ENCODE measurements around the gene BFSP1. TPM values are rescaled to one million over a fixed set of nuclear protein-coding genes. Genes with fewer than 3 reads are reported as not detected.

Gene BFSP1
- total and polyA plus RNA-seq, 2 donors (not counting 1 experiment from before 2014, with no cell fraction given): 1.5 to 2.3 TPM

DNA sequence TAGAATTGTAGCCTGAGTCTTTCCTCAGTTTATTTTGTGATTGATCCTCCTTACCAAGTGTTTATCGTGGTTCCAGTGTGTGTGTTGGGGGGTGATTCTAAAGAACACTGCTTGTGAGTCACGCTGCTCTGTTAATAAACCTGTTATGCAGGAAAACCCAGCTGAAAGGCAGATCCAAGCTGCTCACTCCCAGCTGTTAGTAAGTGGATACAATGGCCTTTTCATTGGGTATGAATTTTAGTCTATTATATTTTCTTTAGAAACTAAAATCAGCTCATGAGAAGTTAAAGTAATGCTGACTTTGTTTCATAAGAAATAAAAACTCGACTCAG, 26.5 kb upstream of the BFSP1 start:
- Histone ChIP-seq H4K20me1 (ENCODE audit: control insufficient read depth, extremely low read depth, insufficient read depth, low read length) (no peaks in the 10 kb centered on the region), H3K36me3 (ENCODE audit: control insufficient read depth, insufficient read depth, low read length) (no peaks in the 10 kb centered on the region), H3K27me3 (ENCODE audit: control insufficient read depth, insufficient read depth, low read length) (no peaks in the 10 kb centered on the region), H3K27ac (ENCODE audit: insufficient read depth, low read length) (peak overlapping the region; percentile 95), H2AFZ (ENCODE audit: low read length) (no peak overlapping the region), H3K4me1 (ENCODE audit: control insufficient read depth, extremely low read depth, insufficient read depth, low read length) (peaks cover 16% of the 10 kb centered on the region), H3K79me2 (ENCODE audit: control insufficient read depth, insufficient read depth, low read length) (no peaks in the 10 kb centered on the region), H3K4me2 (ENCODE audit: extremely low read depth, insufficient read depth, low read length) (peak overlapping the region; percentile 55), H3K9me3 (ENCODE audit: control insufficient read depth, insufficient read depth, low read depth, low read length) (no peaks in the 10 kb centered on the region), H3K4me3 (replicated peaks in 1 of 4; ENCODE audit: control extremely low read depth in 1 of 4, insufficient read depth in 1 of 4, low read depth in 3 of 4, low read length in 4 of 4) (peak overlapping the region in 2 of 4 experiments; percentile 0 to 46), H3K9ac (ENCODE audit: insufficient read depth, low read length) (peak overlapping the region; percentile 25)
- DNase-seq (ENCODE audit: low read depth in 2 of 2): peak; percentile 87 to 92
- TF ChIP-seq, protein P1, sequence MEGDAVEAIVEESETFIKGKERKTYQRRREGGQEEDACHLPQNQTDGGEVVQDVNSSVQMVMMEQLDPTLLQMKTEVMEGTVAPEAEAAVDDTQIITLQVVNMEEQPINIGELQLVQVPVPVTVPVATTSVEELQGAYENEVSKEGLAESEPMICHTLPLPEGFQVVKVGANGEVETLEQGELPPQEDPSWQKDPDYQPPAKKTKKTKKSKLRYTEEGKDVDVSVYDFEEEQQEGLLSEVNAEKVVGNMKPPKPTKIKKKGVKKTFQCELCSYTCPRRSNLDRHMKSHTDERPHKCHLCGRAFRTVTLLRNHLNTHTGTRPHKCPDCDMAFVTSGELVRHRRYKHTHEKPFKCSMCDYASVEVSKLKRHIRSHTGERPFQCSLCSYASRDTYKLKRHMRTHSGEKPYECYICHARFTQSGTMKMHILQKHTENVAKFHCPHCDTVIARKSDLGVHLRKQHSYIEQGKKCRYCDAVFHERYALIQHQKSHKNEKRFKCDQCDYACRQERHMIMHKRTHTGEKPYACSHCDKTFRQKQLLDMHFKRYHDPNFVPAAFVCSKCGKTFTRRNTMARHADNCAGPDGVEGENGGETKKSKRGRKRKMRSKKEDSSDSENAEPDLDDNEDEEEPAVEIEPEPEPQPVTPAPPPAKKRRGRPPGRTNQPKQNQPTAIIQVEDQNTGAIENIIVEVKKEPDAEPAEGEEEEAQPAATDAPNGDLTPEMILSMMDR (conservative IDR thresholded peaks at IDR 0.05 in 1 of 2, IDR thresholded peaks at IDR 0.05 in 1 of 2; ENCODE audit: low read depth in 1 of 2, low read length in 2 of 2): no peak
- TF ChIP-seq EZH2 (IDR thresholded peaks at IDR 0.05; ENCODE audit: low read length, missing control alignments): no peak

DNA sequence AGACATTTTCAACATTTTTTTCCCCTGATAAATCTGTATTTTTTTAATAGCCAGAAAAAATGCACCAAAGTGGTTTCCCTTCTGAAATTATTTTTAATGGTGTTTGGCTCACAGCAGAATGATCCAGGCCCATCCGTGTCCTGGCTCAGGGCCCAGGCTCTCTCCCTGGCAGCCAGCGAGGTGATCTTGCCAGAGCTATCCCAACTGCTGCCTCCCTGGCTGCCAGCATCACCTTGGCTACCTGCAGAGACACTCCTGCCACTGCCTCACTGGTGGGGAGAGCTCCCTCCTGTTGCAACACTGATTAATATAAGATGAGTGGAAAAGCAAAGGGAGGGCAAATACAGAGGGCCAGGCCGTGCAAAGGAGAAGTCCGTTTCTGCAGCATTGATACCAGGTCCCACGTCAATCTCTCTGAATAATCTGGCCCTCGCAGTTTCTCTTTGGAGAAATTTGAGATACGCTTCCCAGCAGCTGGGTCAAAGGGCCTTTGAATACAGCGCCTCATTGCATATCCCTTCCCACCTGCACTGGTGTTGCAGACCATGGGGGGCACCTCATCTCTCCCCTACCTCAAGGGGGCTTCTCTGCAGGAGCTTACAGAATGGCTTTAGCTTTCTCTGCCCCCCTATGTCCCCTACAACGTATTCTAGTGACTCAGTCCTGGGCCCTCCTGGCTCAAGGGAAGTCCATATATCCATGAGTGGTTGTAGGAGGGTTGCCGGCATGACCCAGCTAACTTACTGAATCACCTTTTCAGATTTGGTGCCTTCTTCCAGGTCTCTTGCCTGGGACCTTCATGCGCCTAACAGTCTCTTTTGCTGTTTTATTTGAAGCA, 25.9 kb upstream of the BFSP1 start:
- Histone ChIP-seq H3K9ac (ENCODE audit: insufficient read depth, low read length) (no peak overlapping the region), H4K20me1 (ENCODE audit: control insufficient read depth, extremely low read depth, insufficient read depth, low read length) (no peaks in the 10 kb centered on the region), H2AFZ (ENCODE audit: low read length) (no peak overlapping the region), H3K9me3 (ENCODE audit: control insufficient read depth, insufficient read depth, low read depth, low read length) (no peaks in the 10 kb centered on the region), H3K4me3 (replicated peaks in 1 of 4; ENCODE audit: control extremely low read depth in 1 of 4, insufficient read depth in 1 of 4, low read depth in 3 of 4, low read length in 4 of 4) (peak overlapping the region in 2 of 4 experiments; percentile 11 to 15), H3K4me2 (ENCODE audit: extremely low read depth, insufficient read depth, low read length) (peak overlapping the region; percentile 55), H3K27ac (ENCODE audit: insufficient read depth, low read length) (peak overlapping the region; percentile 95), H3K27me3 (ENCODE audit: control insufficient read depth, insufficient read depth, low read length) (no peaks in the 10 kb centered on the region), H3K36me3 (ENCODE audit: control insufficient read depth, insufficient read depth, low read length) (no peaks in the 10 kb centered on the region), H3K4me1 (ENCODE audit: control insufficient read depth, extremely low read depth, insufficient read depth, low read length) (peaks cover 16% of the 10 kb centered on the region), H3K79me2 (ENCODE audit: control insufficient read depth, insufficient read depth, low read length) (no peaks in the 10 kb centered on the region)
- TF ChIP-seq EZH2 (IDR thresholded peaks at IDR 0.05; ENCODE audit: low read length, missing control alignments): no peak
- TF ChIP-seq, protein P1 (conservative IDR thresholded peaks at IDR 0.05 in 1 of 2, IDR thresholded peaks at IDR 0.05 in 1 of 2; ENCODE audit: low read depth in 1 of 2, low read length in 2 of 2): no peak
- DNase-seq (ENCODE audit: low read depth in 2 of 2): peak in 1 of 2 donors; percentile 68

DNA sequence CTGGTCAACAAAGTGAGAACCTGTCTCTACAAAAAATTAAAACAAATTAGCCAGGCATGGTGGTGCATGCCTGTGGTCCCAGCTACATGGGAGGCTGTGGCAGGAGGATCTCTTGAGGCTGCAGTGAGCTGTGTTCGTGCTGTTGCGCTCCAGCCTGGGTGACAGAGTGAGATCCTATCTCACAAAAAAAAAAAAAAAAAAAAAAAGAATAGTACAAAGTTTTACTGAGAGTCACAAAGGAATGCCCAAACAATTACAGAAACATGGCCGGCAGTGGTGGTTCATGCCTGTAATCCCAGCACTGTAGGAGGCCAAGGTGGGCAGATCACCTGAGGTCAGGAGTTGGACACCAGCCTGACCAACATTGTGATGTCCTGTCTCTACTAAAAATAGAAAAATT, 23.9 kb upstream of the BFSP1 start:
- no peak overlapping the region for H3K4me2 ChIP-seq (ENCODE audit: extremely low read depth, insufficient read depth, low read length)
- no peaks in the 10 kb centered on the region for H3K27me3 ChIP-seq (ENCODE audit: control insufficient read depth, insufficient read depth, low read length)
- H2AFZ ChIP-seq (ENCODE audit: low read length): no peak overlapping the region
- no peaks in the 10 kb centered on the region for H3K36me3 ChIP-seq (ENCODE audit: control insufficient read depth, insufficient read depth, low read length)
- TF ChIP-seq EZH2 (IDR thresholded peaks at IDR 0.05; ENCODE audit: low read length, missing control alignments): no peak
- TF ChIP-seq, protein P1 (conservative IDR thresholded peaks at IDR 0.05 in 1 of 2, IDR thresholded peaks at IDR 0.05 in 1 of 2; ENCODE audit: low read depth in 1 of 2, low read length in 2 of 2): no peak
- no peaks in the 10 kb centered on the region for H4K20me1 ChIP-seq (ENCODE audit: control insufficient read depth, extremely low read depth, insufficient read depth, low read length)
- H3K9me3 ChIP-seq (ENCODE audit: control insufficient read depth, insufficient read depth, low read depth, low read length): no peaks in the 10 kb centered on the region
- H3K9ac ChIP-seq (ENCODE audit: insufficient read depth, low read length): no peak overlapping the region
- DNase-seq (ENCODE audit: low read depth in 2 of 2): no peak
- H3K79me2 ChIP-seq (ENCODE audit: control insufficient read depth, insufficient read depth, low read length): no peaks in the 10 kb centered on the region
- H3K27ac ChIP-seq (ENCODE audit: insufficient read depth, low read length): no peak overlapping the region
- no peak overlapping the region for H3K4me3 ChIP-seq (replicated peaks in 1 of 4; ENCODE audit: control extremely low read depth in 1 of 4, insufficient read depth in 1 of 4, low read depth in 3 of 4, low read length in 4 of 4)
- peaks cover 16% of the 10 kb centered on the region for H3K4me1 ChIP-seq (ENCODE audit: control insufficient read depth, extremely low read depth, insufficient read depth, low read length)

Data from fibroblast of lung (primary cell).